ENCODE measurements around the gene NR2C2. TPM values are rescaled to one million over a fixed set of nuclear protein-coding genes. Genes with fewer than 3 reads are reported as not detected.
A peak's percentile ranks its signal among the peaks of the same experiment; 100 is the strongest.

Gene NR2C2
- total and polyA plus RNA-seq, 2 donors from 2014 or later = 3.5 to 43.6 TPM

GRCh38 chr3:14976317-14976716 lies 28.9 kb downstream of the NR2C2 start:
- FAIRE-seq (peak; percentile 6), DNase-seq (peak in 2 of 5 donors; percentile 24 to 57)
- Histone ChIP-seq H3K36me3 (ENCODE audit: control insufficient read depth in 2 of 3, insufficient read depth in 3 of 3, low read length in 3 of 3) (peaks cover 0 to 2% (median 2%) of the 10 kb centered on the region in 3 donors), H3K27ac (ENCODE audit: low read depth in 2 of 2, low read length in 2 of 2) (no peak overlapping the region), H3K4me3 (ENCODE audit: low read length in 3 of 3) (no peak overlapping the region), H3K27me3 (ENCODE audit: control insufficient read depth, insufficient read depth, low read length) (no peaks in the 10 kb centered on the region), H3K9me3 (ENCODE audit: control insufficient read depth in 2 of 3, insufficient read depth in 1 of 3, low read length in 3 of 3) (no peaks in the 10 kb centered on the region), H3K9ac (ENCODE audit: low read length in 3 of 3) (no peak overlapping the region), H3K4me1 (ENCODE audit: control insufficient read depth in 2 of 3, insufficient read depth in 2 of 3, low read depth in 1 of 3, low read length in 3 of 3) (peaks cover 0 to 8% (median 0%) of the 10 kb centered on the region in 3 donors)
- no peak for TF ChIP-seq CTCF (IDR thresholded peaks at IDR 0.05; ENCODE audit: borderline replicate concordance, extremely low read depth, insufficient read depth)
- intact Hi-C loops (cut with DNase I) = no loop called here

- no peak for FAIRE-seq
- Histone ChIP-seq H3K27me3 (ENCODE audit: control insufficient read depth, insufficient read depth, low read length) (no peaks in the 10 kb centered on the region), H3K9ac (ENCODE audit: low read length in 3 of 3) (no peak overlapping the region), H3K4me1 (ENCODE audit: control insufficient read depth in 2 of 3, insufficient read depth in 2 of 3, low read depth in 1 of 3, low read length in 3 of 3) (peaks cover 0 to 8% (median 0%) of the 10 kb centered on the region in 3 donors), H3K4me3 (ENCODE audit: low read length in 3 of 3) (no peak overlapping the region), H3K36me3 (ENCODE audit: control insufficient read depth in 2 of 3, insufficient read depth in 3 of 3, low read length in 3 of 3) (no peaks in the 10 kb centered on the region), H3K9me3 (ENCODE audit: control insufficient read depth in 2 of 3, insufficient read depth in 1 of 3, low read length in 3 of 3) (no peaks in the 10 kb centered on the region), H3K27ac (ENCODE audit: low read depth in 2 of 2, low read length in 2 of 2) (no peak overlapping the region)
- DNase-seq = no peak
- intact Hi-C loops (cut with DNase I) = no loop called here
- TF ChIP-seq CTCF (IDR thresholded peaks at IDR 0.05; ENCODE audit: borderline replicate concordance, extremely low read depth, insufficient read depth) = no peak
Observed at GRCh38 chr3:14980689-14981088, 33.3 kb downstream of the NR2C2 start.

- Histone ChIP-seq H3K4me3 (ENCODE audit: low read length in 3 of 3) (no peak overlapping the region), H3K9me3 (ENCODE audit: control insufficient read depth in 2 of 3, insufficient read depth in 1 of 3, low read length in 3 of 3) (no peaks in the 10 kb centered on the region), H3K36me3 (ENCODE audit: control insufficient read depth in 2 of 3, insufficient read depth in 3 of 3, low read length in 3 of 3) (no peaks in the 10 kb centered on the region), H3K4me1 (ENCODE audit: control insufficient read depth in 2 of 3, insufficient read depth in 2 of 3, low read depth in 1 of 3, low read length in 3 of 3) (no peaks in the 10 kb centered on the region), H3K27me3 (ENCODE audit: control insufficient read depth, insufficient read depth, low read length) (no peaks in the 10 kb centered on the region), H3K9ac (ENCODE audit: low read length in 3 of 3) (no peak overlapping the region), H3K27ac (ENCODE audit: low read depth in 2 of 2, low read length in 2 of 2) (no peak overlapping the region)
- FAIRE-seq (no peak), DNase-seq (no peak)
- intact Hi-C loops (cut with DNase I) = no loop called here
- no peak for TF ChIP-seq CTCF (IDR thresholded peaks at IDR 0.05; ENCODE audit: borderline replicate concordance, extremely low read depth, insufficient read depth)
Observed at GRCh38 chr3:14984581-14985113, 37.3 kb downstream of the NR2C2 start.

GRCh38 chr3:14988988-14989394 lies 41.6 kb downstream of the NR2C2 start:
- Histone ChIP-seq H3K4me3 (ENCODE audit: low read length in 3 of 3) (no peak overlapping the region), H3K9ac (ENCODE audit: low read length in 3 of 3) (no peak overlapping the region), H3K36me3 (ENCODE audit: control insufficient read depth in 2 of 3, insufficient read depth in 3 of 3, low read length in 3 of 3) (no peaks in the 10 kb centered on the region), H3K27me3 (ENCODE audit: control insufficient read depth, insufficient read depth, low read length) (no peaks in the 10 kb centered on the region), H3K9me3 (ENCODE audit: control insufficient read depth in 2 of 3, insufficient read depth in 1 of 3, low read length in 3 of 3) (no peaks in the 10 kb centered on the region), H3K4me1 (ENCODE audit: control insufficient read depth in 2 of 3, insufficient read depth in 2 of 3, low read depth in 1 of 3, low read length in 3 of 3) (peaks cover 0 to 4% (median 3%) of the 10 kb centered on the region in 3 donors), H3K27ac (ENCODE audit: low read depth in 2 of 2, low read length in 2 of 2) (no peak overlapping the region)
- FAIRE-seq = no peak
- DNase-seq = peak in 1 of 5 donors; percentile 11
- intact Hi-C loops (cut with DNase I) = no loop called here
- no peak for TF ChIP-seq CTCF (IDR thresholded peaks at IDR 0.05; ENCODE audit: borderline replicate concordance, extremely low read depth, insufficient read depth)

Measured in kidney (tissue), 14 donors.